ENCODE data around the gene ZNF284. TPM values are rescaled to one million over a fixed set of nuclear protein-coding genes. Genes with fewer than 3 reads are reported as not detected.

Gene ZNF284
- total RNA-seq, 1 experiment from 2014 or later, result 0.69 TPM

DNA sequence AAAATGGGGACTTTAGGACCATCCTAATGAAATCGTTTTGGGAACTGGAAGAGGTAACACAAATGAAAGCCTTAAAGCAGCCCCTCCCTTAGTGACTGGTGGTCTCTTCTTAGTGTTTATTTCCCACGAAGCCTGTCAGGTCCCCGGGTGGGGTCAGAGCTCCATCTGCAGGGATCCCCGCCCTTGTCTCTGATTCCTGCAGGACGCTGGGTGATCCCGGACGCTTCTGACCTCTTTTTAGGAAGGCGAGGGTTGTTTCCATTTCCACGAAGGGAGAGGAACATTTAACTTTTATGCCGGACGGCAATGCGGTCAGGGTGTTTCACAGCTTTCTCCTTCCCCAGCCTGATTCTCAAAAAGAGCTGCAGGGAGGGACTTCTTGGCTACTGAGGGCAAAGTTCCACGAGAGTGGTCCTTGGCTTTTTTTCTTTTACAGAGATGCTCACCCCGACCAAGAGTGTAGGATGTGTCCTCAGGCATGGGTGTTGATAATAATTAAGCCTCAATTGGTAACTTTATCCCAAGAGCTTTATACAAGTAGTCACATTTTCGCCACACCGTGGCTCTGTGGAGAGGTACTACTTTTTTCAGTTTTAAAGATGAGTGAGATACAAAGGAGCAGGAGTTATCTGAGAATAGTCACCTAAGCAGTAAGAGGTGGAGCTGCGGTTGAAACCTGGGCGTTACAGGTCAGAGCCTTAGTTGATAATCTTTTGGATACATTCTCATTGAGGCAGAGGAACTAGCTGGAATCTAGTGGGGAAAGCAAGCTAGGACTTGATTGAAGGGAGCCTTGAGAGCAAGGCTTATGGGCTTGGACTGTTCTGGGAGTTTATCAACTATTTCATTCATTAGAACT is 813 bp downstream of the ZNF284 start:
- H3K27ac ChIP-seq (ENCODE audit: low read length), result no peak overlapping the region
- no peaks in the 10 kb centered on the region for H4K20me1 ChIP-seq (ENCODE audit: low read length)
- peak overlapping the region; percentile 95 for H2AFZ ChIP-seq (ENCODE audit: low read length)
- H3K4me2 ChIP-seq (ENCODE audit: low read length), result peak overlapping the region; percentile 96
- H3K9me2 ChIP-seq (replicated peaks; ENCODE audit: low read length), result no peaks in the 10 kb centered on the region
- no peaks in the 10 kb centered on the region for H3F3A ChIP-seq (ENCODE audit: low read length, unreplicated experiment)
- POLR2A ChIA-PET (ENCODE audit: unreplicated experiment), result interaction anchor here (0.6 kb wide), 1 partner anchor 315 kb away, joined by 3 read pairs; no protein-coding TSS in a partner anchor
- H3K9me3 ChIP-seq (ENCODE audit: low read length), result no peaks in the 10 kb centered on the region
- intact Hi-C loops (cut with micrococcal nuclease), result loop anchor here (2.0 kb wide), 2 partner anchors 40 to 70 kb away; partner anchors contain the start of genes ZNF225 and ZNF230
- H3K79me2 ChIP-seq (ENCODE audit: low read length), result no peaks in the 10 kb centered on the region
- H3K4me1 ChIP-seq (ENCODE audit: insufficient read depth, low read length), result peaks cover 8% of the 10 kb centered on the region; the same call in 1 of the 2 replicates
- ATAC-seq (peak; percentile 42), DNase-seq (peak; percentile 1)
- CTCF ChIA-PET, result interaction anchor here (0.6 kb wide), 1 partner anchor 47 kb away, joined by 3 read pairs; the partner anchor contains the start of gene ZNF222
- H3K9ac ChIP-seq (ENCODE audit: low read length), result 0 out of 2 replicates have a peak overlapping the region, but pooled peaks have one; percentile 36
- no peaks in the 10 kb centered on the region for H3K27me3 ChIP-seq (ENCODE audit: low read length)
- TF ChIP-seq EZH2phosphoT487 (IDR thresholded peaks at IDR 0.05; ENCODE audit: borderline replicate concordance, low read length) (no peak), EZH2 (IDR thresholded peaks at IDR 0.05; ENCODE audit: low read length, unreplicated experiment) (no peak)
- TF ChIP-seq, protein P1, sequence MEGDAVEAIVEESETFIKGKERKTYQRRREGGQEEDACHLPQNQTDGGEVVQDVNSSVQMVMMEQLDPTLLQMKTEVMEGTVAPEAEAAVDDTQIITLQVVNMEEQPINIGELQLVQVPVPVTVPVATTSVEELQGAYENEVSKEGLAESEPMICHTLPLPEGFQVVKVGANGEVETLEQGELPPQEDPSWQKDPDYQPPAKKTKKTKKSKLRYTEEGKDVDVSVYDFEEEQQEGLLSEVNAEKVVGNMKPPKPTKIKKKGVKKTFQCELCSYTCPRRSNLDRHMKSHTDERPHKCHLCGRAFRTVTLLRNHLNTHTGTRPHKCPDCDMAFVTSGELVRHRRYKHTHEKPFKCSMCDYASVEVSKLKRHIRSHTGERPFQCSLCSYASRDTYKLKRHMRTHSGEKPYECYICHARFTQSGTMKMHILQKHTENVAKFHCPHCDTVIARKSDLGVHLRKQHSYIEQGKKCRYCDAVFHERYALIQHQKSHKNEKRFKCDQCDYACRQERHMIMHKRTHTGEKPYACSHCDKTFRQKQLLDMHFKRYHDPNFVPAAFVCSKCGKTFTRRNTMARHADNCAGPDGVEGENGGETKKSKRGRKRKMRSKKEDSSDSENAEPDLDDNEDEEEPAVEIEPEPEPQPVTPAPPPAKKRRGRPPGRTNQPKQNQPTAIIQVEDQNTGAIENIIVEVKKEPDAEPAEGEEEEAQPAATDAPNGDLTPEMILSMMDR (conservative IDR thresholded peaks at IDR 0.05; ENCODE audit: low read depth, low read length), result no peak; the same call in 1 of the 2 replicates
- peak overlapping the region; percentile 82 for H3K4me3 ChIP-seq (ENCODE audit: low read length)
- no TSS peak for BruUV-seq (replicated peaks)
- H3K36me3 ChIP-seq (ENCODE audit: low read depth, low read length), result no peaks in the 10 kb centered on the region; the same call in 1 of the 2 replicates

DNA sequence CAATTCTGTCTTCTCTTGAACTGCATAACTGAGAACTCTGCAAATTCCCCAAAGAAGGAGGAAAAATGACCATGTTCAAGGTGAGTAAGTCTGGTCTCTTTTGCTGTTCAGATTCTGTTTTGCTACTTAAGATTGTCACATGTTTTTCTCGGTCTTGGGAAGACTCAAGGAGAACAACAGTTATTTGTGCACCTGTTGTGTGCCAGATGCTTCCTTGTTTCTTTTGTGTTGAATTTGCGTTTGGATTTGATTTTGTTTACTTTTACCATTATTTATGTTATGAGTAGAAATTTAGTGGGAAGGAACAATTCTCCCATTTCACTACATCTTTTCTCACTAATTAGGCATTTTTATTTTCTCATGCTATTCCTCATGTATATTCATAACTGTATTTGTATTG is 4.4 kb downstream of the ZNF284 start:
- Histone ChIP-seq H3F3A (ENCODE audit: low read length, unreplicated experiment) (no peaks in the 10 kb centered on the region), H4K20me1 (ENCODE audit: low read length) (no peaks in the 10 kb centered on the region), H2AFZ (ENCODE audit: low read length) (no peak overlapping the region), H3K9me3 (ENCODE audit: low read length) (no peaks in the 10 kb centered on the region), H3K27ac (ENCODE audit: low read length) (no peak overlapping the region), H3K4me3 (ENCODE audit: low read length) (no peak overlapping the region), H3K4me1 (ENCODE audit: insufficient read depth, low read length) (peaks cover 8% of the 10 kb centered on the region; the same call in 1 of the 2 replicates), H3K9ac (ENCODE audit: low read length) (no peak overlapping the region), H3K79me2 (ENCODE audit: low read length) (no peaks in the 10 kb centered on the region), H3K9me2 (replicated peaks; ENCODE audit: low read length) (no peaks in the 10 kb centered on the region), H3K4me2 (ENCODE audit: low read length) (no peak overlapping the region), H3K27me3 (ENCODE audit: low read length) (no peaks in the 10 kb centered on the region), H3K36me3 (ENCODE audit: low read depth, low read length) (no peaks in the 10 kb centered on the region; the same call in 1 of the 2 replicates)
- no peak for DNase-seq
- TF ChIP-seq, protein P1 (conservative IDR thresholded peaks at IDR 0.05; ENCODE audit: low read depth, low read length), result no peak
- no peak for TF ChIP-seq EZH2 (IDR thresholded peaks at IDR 0.05; ENCODE audit: low read length, unreplicated experiment)
- no peak for TF ChIP-seq EZH2phosphoT487 (IDR thresholded peaks at IDR 0.05; ENCODE audit: borderline replicate concordance, low read length)
- ChIA-PET POLR2A (ENCODE audit: unreplicated experiment) (no interaction called here), CTCF (no interaction called here)
- intact Hi-C loops (cut with micrococcal nuclease), result no loop called here
- no TSS peak for BruUV-seq (replicated peaks)
- no peak for ATAC-seq
